GM18873 (cell line): ENCODE measurements around the gene BPIFB3.

ENCODE experiments used
- ATAC-seq: cut with Tn5 transposase; IDR thresholded peaks from one replicate; pipeline ENCODE4 v1.9.1; 2021; ENCODE audit warnings: mild to moderate bottlenecking, moderate library complexity, moderate number of reproducible peaks; ENCODE audit not compliant: unreplicated experiment, low FRiP score

The BPIFB3 gene

DNA sequence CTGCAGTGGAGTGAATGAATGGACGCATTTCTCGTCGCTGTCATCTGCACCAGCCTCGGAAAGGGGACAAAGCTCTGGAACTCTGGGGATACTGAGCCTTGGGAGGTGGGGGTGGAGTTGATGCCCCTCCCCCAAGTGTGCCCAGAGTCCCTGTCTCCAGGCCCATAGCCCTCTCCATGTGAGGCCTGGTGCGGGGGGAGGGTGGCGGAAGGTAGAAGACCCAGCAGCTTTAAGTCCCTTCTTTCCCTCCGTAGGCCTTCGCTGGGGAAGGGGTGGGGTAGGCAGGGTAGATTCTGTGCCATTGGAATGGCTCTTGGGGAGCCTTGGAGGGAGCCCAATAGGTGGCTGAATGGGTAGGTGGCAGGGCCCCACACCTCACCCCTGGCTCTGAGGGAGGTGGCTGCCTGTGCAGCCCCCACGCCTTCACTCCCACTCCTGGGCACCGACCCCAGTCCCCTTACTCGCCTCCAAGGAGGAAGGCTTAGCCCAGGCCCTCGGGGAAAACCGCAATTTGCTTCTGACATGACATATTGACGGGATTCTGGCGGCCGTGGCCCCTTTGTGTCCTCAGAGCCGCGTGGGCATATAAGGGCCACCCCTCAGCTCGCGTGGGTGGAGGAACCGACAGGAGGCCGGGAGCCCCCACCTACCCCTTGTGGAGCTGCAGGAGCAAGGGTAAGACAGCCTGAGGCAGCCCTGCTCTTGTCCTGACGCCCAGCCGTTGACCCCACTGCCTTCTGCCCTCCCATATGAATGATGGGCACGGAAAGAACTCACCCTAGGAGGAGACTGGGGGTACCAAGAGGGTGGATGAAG is at the start of gene BPIFB3:
TSS of gene BPIFB3 (plus strand) at position 613 of the 816 bp plus-strand sequence. CDS start 1,533 bp downstream, outside the sequence.
- no peak for ATAC-seq

DNA sequence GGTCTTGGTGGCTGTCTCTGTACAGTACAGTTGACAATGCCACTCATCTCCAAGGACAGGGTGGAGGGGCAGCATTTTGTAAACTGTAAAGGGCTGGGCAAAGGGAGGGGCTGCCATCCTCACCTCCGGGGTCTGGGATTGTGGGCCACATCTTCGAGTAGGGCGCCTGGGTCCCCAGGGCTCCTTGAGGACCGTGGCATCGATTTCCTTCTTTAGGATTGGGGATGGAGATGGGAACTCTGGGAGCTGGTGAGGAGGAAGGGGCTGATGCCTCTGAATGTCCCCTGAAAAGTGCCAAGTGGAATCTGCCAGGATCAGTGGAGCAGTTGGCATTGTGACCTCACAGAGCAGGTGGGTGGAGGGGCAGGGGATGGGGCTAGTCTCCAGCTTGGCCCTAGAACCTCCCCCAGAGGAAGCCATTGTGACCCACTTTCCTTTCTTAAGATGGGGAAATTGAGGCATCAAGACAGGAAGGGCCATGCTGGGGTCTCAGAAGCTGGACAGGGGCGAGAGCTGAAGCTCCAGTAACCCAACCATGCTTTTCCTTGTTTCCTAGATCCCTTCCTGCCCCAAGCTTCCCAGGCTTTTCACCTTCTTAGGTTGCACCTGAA is 49.5 kb upstream of the BPIFB3 start, which contains the start of gene SUN5:
TSS of gene SUN5 (minus strand) at position 293 of the 611 bp plus-strand sequence. CDS start at position 200, 93 bp downstream.
- no peak for ATAC-seq

DNA sequence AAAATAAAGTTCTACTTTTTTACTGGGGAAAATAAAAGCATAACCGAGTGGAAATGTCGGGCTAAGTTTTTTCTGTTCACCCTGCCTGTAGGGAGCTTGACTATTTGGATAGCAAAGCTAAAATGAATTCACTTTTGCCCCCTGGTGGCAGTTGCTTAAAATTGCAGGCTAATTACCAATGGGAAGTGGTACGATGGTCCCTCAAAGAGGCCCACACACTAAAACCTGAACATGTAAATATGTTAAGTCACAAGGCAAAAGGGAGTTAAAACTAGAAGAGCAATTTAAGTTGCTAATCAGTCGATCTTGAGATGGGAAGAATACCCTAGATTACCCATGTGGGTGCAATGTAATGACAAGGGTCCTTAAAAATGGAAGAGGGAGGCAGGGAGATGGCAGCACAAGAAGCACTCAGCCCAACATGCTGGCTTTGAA is 48.6 kb upstream of the BPIFB3 start:
- ATAC-seq: no peak

DNA sequence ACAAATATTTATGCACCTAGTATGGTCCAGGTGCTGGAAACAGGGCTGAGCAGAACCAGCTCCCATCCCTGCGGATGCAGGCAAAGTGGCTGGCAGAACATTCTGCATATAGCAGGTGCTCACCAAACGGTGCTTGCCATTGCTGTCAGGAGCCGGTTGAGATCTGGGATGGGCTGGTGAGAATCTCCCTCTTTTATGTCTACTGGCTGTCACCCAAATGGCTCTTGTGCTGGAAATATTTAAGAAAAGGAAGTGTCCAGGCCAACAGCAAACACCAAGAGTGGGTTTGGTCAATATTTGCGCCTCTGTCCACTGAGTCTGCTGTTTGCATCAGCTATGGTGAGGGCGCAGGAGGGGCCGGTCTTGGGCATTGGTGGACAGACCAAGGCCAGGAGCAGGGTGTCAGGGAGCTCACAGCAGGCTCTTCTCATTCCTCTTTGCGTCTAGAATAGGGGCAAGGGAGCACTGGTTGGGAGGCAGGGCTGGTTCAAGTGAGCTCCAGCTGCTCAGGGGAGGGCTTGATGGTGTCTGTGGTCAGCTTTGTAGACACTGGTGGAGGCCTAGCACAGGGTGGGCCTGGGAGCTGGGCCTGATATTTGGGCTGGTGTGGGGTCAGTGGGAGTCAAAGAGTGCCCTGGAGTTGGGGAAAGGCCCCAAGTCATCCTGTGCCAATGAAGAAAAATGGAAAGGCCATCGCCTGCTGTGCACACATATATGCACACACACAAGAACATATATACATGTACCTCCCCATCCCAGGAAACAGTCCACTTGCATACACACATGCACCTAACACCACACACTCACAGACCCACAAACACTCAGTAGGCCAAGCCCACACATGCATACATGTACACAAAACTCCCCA is 47.6 kb upstream of the BPIFB3 start:
- ATAC-seq: no peak

- ATAC-seq: no peak
These were observed 46.8 kb upstream of the BPIFB3 start for GRCh38 chr20:33006776-33007375.

DNA sequence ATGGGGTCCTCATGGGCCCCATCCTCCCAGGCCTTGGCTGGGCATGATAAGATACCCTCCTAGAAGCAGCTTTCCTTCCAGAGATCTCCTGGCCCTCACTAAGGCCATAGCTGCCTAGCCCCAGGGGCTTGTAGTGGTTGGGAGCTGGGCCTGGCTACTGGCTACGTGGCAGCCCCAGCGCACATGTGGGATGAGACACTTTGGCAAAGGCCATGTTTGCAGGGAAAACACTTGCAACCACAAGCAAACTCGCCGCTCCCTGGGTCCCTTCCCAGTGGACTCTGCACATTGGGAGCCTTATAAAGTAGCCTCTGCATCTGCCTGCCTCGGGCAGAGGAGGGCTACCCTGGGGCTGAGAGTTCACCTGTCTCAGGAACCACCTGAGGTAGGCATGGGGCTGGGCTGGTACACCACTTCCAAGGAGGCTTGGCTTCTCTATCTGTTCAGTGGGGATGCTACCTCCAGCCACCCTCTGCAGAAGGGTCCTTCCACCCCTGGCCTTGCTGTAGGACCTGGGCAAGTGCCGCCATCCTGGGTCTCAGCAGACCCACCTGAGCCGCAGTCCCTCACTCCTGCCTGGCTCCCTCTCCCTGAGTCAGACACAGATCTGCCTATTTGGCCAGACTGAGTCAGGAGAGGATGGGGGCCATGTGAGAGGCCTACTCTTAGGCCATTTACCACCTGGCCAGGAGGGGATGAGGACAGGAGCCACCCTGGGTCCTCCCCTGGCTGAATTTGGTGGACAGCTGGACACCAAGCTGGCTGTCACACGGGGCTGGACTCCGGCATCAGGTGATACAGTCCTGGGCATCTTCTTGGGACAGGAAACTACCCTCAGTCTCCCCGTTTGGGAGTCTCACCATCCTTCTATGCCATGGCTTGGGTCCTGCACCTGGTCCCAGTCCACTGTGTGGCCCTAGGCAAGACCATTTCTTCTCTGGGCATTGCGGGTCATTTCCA is 46.0 kb upstream of the BPIFB3 start, which contains the start of gene BPIFB2:
TSS of gene BPIFB2 (plus strand) at position 329 of the 960 bp plus-strand sequence. CDS start 871 bp downstream, outside the sequence.
- ATAC-seq: no peak

DNA sequence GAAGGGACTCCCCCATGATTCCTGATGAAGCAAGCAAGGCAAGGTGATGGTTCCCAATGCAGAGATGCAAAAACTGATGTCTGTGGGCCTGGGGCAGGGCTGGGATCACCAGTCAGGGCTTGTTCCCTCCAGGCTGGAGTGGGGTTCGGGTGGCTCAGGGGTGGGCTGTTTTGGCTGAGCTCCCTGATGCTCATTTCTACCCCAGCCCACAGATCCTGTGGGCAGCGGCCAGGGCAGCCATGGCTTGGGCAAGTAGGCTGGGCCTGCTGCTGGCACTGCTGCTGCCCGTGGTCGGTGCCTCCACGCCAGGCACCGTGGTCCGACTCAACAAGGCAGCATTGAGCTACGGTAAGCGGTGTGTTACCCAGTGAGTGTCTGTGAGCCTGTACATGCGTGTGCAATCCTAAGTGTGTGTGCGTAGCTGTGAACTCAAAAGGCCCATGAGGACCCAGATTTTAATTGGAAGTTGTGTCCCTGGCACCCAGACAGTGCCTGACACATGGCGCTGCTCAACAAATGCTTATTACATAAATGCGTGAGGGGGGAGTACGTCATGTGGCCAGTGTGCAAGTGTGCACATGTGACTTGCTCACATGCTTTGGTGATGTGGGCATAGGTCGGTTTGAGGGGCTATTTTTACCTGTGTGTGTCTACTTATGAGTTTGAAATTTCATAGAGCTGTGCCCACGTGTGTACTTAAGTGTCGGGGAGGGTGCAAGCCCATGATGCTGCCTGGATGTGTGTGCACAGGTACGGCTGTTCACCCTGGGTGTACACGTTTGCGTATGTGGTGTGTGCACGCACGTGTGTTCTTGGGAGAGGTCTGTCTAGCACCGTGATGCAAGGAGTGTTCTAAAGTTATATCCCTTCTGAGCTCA is 45.1 kb upstream of the BPIFB3 start:
- ATAC-seq: no peak

- no peak for ATAC-seq
These were observed 44.2 kb upstream of the BPIFB3 start for GRCh38 chr20:33009214-33010132.

DNA sequence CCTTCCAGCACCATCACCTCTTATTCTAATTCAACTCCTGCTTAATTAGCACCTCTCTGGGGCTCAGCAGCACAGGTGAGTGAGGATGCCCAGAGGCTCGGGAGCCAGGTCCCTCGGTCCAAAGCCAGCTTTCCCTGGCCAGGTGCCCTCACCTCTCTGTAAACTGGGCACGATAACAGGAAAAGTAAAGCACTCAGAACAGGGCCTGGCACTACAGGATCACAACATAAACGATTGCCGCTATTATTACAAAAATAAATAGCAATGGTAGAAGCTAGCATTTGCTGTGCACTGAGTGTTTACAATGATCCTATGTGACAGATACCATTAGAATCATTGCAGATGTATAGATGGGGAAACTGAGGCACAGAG is 43.6 kb upstream of the BPIFB3 start:
- ATAC-seq: no peak

GRCh38 chr20:33010674-33011449 is 42.8 kb upstream of the BPIFB3 start:
- no peak for ATAC-seq

DNA sequence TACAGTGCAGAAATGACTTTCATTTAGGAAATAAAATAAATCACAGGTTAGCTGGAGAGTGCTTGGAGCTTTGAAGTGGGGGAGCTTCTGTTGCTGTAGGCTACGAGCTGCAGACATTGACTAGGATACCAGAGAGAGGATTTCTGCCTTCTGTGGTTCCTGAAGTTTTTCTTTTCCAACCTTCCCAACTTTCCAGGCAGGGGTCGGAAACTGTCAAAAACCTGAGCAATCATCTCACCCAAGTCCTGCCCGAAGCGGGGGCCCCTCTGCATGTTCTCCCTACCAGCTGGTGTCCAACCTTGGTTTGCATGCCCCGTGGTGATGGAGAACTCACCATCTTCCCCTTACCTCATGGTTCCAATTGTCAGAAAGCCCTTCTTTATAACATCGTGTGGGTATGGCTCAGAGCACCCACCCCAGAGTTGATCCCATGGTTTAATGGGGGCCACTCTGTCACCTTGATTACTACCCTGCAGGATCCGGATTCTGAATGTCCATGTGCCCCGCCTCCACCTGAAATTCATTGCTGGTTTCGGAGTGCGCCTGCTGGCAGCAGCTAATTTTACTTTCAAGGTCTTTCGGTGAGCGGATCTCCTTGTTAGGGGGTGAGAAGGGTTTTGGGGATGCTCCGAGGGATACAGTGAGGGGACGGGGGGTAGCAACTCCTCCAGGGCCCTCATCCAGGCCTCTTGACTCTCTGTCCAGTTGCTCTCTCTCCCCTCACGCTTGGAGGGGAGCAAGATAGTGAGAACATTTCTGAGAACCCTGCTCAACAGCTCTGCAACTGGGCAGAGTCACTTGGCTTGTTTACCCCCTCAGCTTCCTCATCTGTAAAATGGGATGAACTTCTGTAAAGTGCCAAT is 41.1 kb upstream of the BPIFB3 start:
- ATAC-seq: no peak

GRCh38 chr20:33013701-33014326 is 39.9 kb upstream of the BPIFB3 start:
- ATAC-seq: no peak

DNA sequence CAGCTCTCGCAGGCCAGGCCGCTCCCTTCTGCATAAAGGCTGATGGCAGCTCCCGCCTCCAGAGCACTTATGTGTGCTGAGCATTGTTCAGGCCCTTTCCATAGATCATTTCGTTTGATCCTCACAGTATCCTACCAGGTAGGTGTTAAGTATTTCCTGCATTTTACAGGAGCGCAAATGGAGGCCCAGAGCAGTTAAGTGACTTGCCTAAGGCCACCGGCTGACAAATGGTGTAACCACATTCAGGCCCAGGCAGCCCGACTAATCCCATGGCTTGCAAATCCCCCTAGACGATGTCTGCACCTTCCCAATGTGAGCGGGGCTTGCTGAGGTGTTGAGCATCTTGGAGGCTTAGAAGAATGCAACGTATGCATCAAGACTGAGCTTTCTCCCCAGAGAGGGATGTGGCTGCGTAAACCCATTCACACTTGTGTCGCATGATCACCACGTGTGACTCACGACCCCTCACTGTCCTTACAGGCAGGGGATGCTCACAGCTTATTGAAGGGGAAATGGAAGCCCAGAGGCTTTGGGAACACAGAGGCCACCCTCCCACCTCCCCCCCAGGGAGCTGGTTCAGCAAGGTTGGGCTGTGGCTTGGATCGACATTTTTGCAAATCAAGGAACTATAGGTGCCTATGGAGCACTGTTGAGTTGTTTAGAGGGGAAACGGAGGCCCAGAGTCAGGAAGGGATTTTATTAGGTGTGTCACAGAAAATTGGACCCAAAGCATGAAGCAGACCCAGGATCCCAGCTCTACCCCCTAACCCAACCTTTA is 39.2 kb upstream of the BPIFB3 start:
- no peak for ATAC-seq

- ATAC-seq: no peak
These were observed 38.6 kb upstream of the BPIFB3 start for GRCh38 chr20:33015114-33015484.
